Measurements from ENCODE around the gene MCAT.

The MCAT gene

DNA sequence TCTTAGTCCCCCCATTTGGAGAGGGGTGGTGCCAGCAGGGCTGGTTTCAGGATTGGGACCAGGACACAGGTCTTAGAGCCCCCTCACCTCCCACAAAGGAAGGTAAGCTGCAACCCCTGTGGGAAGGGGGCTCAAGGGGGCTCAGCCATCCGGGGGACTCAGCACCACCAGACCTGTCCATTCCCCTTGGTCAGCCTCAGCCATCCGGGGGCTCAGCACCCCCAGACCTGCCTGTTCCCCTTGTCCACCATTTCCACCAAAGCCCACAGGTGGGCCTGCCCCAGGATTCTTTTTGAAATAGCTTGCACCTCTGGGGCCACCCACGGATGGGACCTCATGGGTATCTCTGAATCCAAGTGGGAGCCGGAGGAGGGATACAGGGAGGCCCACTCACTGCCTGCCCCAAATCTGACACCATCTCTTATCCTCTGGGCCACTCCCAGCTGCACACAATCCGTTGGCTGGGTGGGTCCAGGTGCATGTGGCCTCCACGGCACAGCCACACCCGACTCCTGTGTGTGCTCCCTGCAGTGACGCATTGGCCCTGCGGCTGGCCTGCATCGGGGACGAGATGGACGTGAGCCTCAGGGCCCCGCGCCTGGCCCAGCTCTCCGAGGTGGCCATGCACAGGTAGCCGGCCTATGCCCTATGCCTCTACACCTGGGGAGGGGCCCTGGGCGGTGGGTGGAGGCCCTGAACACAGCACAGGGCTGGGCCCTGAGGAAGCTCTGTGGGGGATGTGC, 15.9 kb downstream of the MCAT start:
- DNase-seq: no peak
- WGBS (ENCODE audit: insufficient coverage): 93% methylated on average over 17 of the region's 17 CpGs
- H3K4me3 ChIP-seq (ENCODE audit: control insufficient read depth in 1 of 7, extremely low read depth in 1 of 7, insufficient read depth in 4 of 7, low read depth in 2 of 7, low read length in 6 of 7): no peak overlapping the region
- H3K4me1 ChIP-seq (ENCODE audit: control extremely low read depth in 1 of 4, control insufficient read depth in 4 of 4, insufficient read depth in 4 of 4, low read length in 3 of 4): peaks cover 2 to 36% (median 33%) of the 10 kb centered on the region in 4 experiments
- CTCF ChIA-PET: interaction anchor here (0.9 to 1.8 kb wide), 4 partner anchors 11 to 102 kb away, joined by 3 to 5 read pairs (median 3); no protein-coding TSS in a partner anchor
- H3K27ac ChIP-seq (ENCODE audit: insufficient read depth in 1 of 2, low read depth in 1 of 2, low read length in 2 of 2, poor library complexity in 1 of 2, severe bottlenecking in 2 of 2): no peak overlapping the region
- POLR2A ChIA-PET: no interaction called here
- no peaks in the 10 kb centered on the region for H3K9me3 ChIP-seq (ENCODE audit: control extremely low read depth in 1 of 5, control insufficient read depth in 4 of 5, insufficient read depth in 2 of 5, low read depth in 1 of 5, low read length in 4 of 5)
- peaks cover 4 to 15% (median 11%) of the 10 kb centered on the region in 4 experiments for H3K36me3 ChIP-seq (ENCODE audit: control insufficient read depth in 4 of 4, insufficient read depth in 4 of 4, low read length in 3 of 4)
- no peaks in the 10 kb centered on the region for H3K27me3 ChIP-seq (replicated peaks in 2 of 5; ENCODE audit: control insufficient read depth in 4 of 5, insufficient read depth in 5 of 5, low read length in 4 of 5)

DNA sequence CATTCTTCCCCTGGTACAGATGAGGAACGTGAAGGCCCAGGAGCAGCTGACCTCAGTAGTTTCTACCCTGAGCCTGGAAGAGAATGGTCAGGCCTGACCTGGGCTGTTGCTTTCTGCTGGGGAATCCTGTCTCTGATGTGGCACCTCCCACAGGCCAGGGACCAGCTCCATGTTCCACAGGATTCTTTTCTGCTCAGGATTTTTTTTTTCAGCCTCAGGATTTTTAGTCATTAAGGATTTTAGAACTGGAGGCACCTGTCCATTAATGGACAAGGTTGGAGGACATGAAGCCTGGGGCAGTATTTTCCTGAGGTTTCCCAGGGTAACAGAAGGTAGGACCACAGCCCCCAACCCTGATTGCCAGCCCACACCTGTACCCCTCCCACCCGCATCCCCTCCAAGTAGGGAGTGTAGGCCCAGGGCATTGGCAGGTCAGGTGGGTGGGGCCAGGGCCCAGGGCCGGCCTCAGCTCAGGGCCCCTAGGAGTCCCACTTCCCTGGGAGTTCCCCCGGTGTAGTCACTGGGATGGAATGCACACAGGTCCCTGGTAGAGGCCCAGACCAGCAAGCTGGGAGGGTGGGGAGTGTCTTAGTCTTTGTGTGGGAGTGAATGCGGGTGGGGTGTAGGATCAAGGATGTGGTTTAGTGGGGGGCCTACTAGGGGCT, 16.6 kb downstream of the MCAT start:
- DNase-seq: no peak
- ChIA-PET CTCF (interaction anchor here (1.0 to 1.8 kb wide), 3 partner anchors 11 to 103 kb away, joined by 3 to 5 read pairs (median 3); no protein-coding TSS in a partner anchor), POLR2A (interaction anchor here (0.6 to 0.7 kb wide), 2 partner anchors 10 to 797 kb away, joined by 3 read pairs; no protein-coding TSS in a partner anchor)
- H3K4me1 ChIP-seq (ENCODE audit: control extremely low read depth in 1 of 4, control insufficient read depth in 4 of 4, insufficient read depth in 4 of 4, low read length in 3 of 4): peaks cover 2 to 39% (median 33%) of the 10 kb centered on the region in 4 experiments
- no peak overlapping the region for H3K4me3 ChIP-seq (ENCODE audit: control insufficient read depth in 1 of 7, extremely low read depth in 1 of 7, insufficient read depth in 4 of 7, low read depth in 2 of 7, low read length in 6 of 7)
- 79% methylated on average over 2 of the region's 5 CpGs for WGBS (ENCODE audit: insufficient coverage)
- no peaks in the 10 kb centered on the region for H3K27me3 ChIP-seq (replicated peaks in 2 of 5; ENCODE audit: control insufficient read depth in 4 of 5, insufficient read depth in 5 of 5, low read length in 4 of 5)
- no peaks in the 10 kb centered on the region for H3K9me3 ChIP-seq (ENCODE audit: control extremely low read depth in 1 of 5, control insufficient read depth in 4 of 5, insufficient read depth in 2 of 5, low read depth in 1 of 5, low read length in 4 of 5)
- peaks cover 2 to 8% (median 5%) of the 10 kb centered on the region in 4 experiments for H3K36me3 ChIP-seq (ENCODE audit: control insufficient read depth in 4 of 4, insufficient read depth in 4 of 4, low read length in 3 of 4)
- H3K27ac ChIP-seq (ENCODE audit: insufficient read depth in 1 of 2, low read depth in 1 of 2, low read length in 2 of 2, poor library complexity in 1 of 2, severe bottlenecking in 2 of 2): no peak overlapping the region

DNA sequence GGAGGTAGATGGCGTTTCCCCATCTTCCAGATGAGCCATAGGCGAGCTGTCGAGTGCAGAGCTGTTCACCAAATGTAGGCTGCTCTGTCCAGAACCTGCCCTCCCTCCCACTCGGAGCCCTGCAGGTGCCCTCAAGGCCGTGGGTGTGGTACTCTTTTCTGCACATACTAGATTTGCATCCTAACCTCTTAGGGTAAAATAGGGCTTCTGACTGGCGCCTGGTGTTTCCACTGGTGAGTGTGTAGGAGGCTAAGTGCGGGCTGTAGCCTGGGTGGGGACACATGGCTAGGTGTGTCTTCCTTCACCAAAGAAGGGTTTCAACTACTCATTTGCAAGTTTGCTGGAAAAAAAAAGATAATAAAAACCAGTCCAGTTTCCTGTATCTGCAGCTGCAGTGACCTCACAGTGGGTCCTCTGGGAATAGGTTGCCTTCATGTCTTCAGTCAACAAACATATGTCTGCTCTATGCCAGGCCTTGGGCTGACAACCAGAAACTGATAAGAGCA, 24.2 kb downstream of the MCAT start:
- POLR2A ChIA-PET: no interaction called here
- Histone ChIP-seq H3K4me1 (ENCODE audit: control extremely low read depth in 1 of 4, control insufficient read depth in 4 of 4, insufficient read depth in 4 of 4, low read length in 3 of 4) (peaks cover 0 to 41% (median 14%) of the 10 kb centered on the region in 4 experiments), H3K36me3 (ENCODE audit: control insufficient read depth in 4 of 4, insufficient read depth in 4 of 4, low read length in 3 of 4) (no peaks in the 10 kb centered on the region), H3K9me3 (ENCODE audit: control extremely low read depth in 1 of 5, control insufficient read depth in 4 of 5, insufficient read depth in 2 of 5, low read depth in 1 of 5, low read length in 4 of 5) (no peaks in the 10 kb centered on the region), H3K4me3 (ENCODE audit: control insufficient read depth in 1 of 7, extremely low read depth in 1 of 7, insufficient read depth in 4 of 7, low read depth in 2 of 7, low read length in 6 of 7) (no peak overlapping the region), H3K27ac (ENCODE audit: insufficient read depth in 1 of 2, low read depth in 1 of 2, low read length in 2 of 2, poor library complexity in 1 of 2, severe bottlenecking in 2 of 2) (no peak overlapping the region), H3K27me3 (replicated peaks in 2 of 5; ENCODE audit: control insufficient read depth in 4 of 5, insufficient read depth in 5 of 5, low read length in 4 of 5) (no peaks in the 10 kb centered on the region)
- DNase-seq: no peak
- CTCF ChIA-PET: interaction anchor here (3.1 kb wide), 1 partner anchor 9 kb away, joined by 6 read pairs; the partner anchor contains the start of gene BIK
- 89% methylated on average over 4 of the region's 7 CpGs for WGBS (ENCODE audit: insufficient coverage)

DNA sequence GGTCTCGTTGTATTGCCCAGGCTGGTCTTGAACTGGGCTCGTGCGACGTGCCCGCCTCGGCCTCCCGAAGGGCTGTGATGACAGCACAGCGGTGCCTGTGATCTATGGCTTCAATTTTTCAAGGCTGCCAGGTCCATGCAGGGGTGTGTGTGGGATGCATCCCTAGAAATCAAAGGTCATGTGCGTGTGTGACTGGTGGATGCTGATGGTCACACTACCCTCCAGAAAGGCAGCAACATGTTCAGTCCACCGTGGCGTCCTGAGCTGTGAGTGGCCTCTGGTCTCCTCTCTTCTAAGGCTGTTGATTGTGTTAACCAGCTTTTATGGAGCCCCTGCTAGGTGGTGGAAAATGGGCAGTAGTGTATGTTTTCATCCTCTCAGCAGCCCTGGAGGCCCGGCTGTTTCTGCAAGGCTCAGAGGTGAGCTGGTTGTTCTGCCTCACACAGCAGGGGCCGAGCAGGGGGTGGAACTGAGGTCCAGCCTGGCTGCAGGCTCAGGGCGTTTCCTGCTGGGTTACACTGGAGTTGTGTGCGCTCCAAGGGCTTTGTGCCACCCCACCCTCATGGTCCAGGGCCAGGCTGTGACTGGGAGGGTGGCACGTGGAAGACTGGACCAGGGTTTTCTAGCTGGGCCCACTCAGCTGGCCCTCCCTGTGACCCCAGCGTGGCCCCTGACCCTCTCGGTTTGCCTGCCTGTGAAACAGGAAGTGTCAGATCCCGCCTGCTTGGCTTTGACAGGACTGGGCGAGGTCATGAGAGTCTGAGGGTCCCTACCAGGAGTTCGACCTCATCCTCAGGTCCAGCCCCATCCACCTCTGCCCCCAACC, 25.0 kb downstream of the MCAT start:
- ChIA-PET POLR2A (no interaction called here), CTCF (no interaction called here)
- no peaks in the 10 kb centered on the region for H3K9me3 ChIP-seq (ENCODE audit: control extremely low read depth in 1 of 5, control insufficient read depth in 4 of 5, insufficient read depth in 2 of 5, low read depth in 1 of 5, low read length in 4 of 5)
- no peak overlapping the region for H3K4me3 ChIP-seq (ENCODE audit: control insufficient read depth in 1 of 7, extremely low read depth in 1 of 7, insufficient read depth in 4 of 7, low read depth in 2 of 7, low read length in 6 of 7)
- no peaks in the 10 kb centered on the region for H3K36me3 ChIP-seq (ENCODE audit: control insufficient read depth in 4 of 4, insufficient read depth in 4 of 4, low read length in 3 of 4)
- peaks cover 0 to 49% (median 20%) of the 10 kb centered on the region in 4 experiments for H3K4me1 ChIP-seq (ENCODE audit: control extremely low read depth in 1 of 4, control insufficient read depth in 4 of 4, insufficient read depth in 4 of 4, low read length in 3 of 4)
- H3K27ac ChIP-seq (ENCODE audit: insufficient read depth in 1 of 2, low read depth in 1 of 2, low read length in 2 of 2, poor library complexity in 1 of 2, severe bottlenecking in 2 of 2): no peak overlapping the region
- 90% methylated on average over 19 of the region's 21 CpGs for WGBS (ENCODE audit: insufficient coverage)
- no peak for DNase-seq
- no peaks in the 10 kb centered on the region for H3K27me3 ChIP-seq (replicated peaks in 2 of 5; ENCODE audit: control insufficient read depth in 4 of 5, insufficient read depth in 5 of 5, low read length in 4 of 5)

DNA sequence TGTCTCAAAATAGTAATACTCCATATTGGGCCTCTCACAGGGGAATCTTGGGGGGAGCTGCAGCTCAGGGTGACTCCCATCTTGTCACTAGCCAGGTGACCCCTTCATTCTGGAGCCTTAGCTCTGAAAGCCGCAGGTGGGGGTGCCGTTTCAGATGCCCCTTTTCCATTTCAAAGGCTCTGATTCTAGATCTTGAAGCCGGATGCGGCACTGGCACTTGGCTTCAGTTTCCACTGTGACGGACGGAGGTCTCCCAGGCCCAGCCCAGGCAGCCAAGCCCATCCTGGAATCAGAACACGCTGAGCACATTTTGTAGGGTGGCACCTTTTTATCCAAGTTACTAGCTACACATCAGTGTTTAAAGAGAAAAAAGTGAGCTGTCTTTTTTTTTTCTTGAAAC, 26.3 kb downstream of the MCAT start:
- Histone ChIP-seq H3K36me3 (ENCODE audit: control insufficient read depth in 4 of 4, insufficient read depth in 4 of 4, low read length in 3 of 4) (no peaks in the 10 kb centered on the region), H3K27ac (ENCODE audit: insufficient read depth in 1 of 2, low read depth in 1 of 2, low read length in 2 of 2, poor library complexity in 1 of 2, severe bottlenecking in 2 of 2) (no peak overlapping the region), H3K27me3 (replicated peaks in 2 of 5; ENCODE audit: control insufficient read depth in 4 of 5, insufficient read depth in 5 of 5, low read length in 4 of 5) (peaks cover 0 to 3% (median under 1%) of the 10 kb centered on the region in 5 experiments), H3K4me1 (ENCODE audit: control extremely low read depth in 1 of 4, control insufficient read depth in 4 of 4, insufficient read depth in 4 of 4, low read length in 3 of 4) (peaks cover 0 to 49% (median 21%) of the 10 kb centered on the region in 4 experiments), H3K4me3 (ENCODE audit: control insufficient read depth in 1 of 7, extremely low read depth in 1 of 7, insufficient read depth in 4 of 7, low read depth in 2 of 7, low read length in 6 of 7) (no peak overlapping the region), H3K9me3 (ENCODE audit: control extremely low read depth in 1 of 5, control insufficient read depth in 4 of 5, insufficient read depth in 2 of 5, low read depth in 1 of 5, low read length in 4 of 5) (no peaks in the 10 kb centered on the region)
- no peak for DNase-seq
- WGBS (ENCODE audit: insufficient coverage): 99% methylated on average over 6 of the region's 7 CpGs
- CTCF ChIA-PET: interaction anchor here (0.6 kb wide), 1 partner anchor 12 kb away, joined by 3 read pairs; no protein-coding TSS in a partner anchor
- POLR2A ChIA-PET: interaction anchor here (0.6 kb wide), 2 partner anchors 9 to 965 kb away, joined by 3 to 6 read pairs; no protein-coding TSS in a partner anchor

DNA sequence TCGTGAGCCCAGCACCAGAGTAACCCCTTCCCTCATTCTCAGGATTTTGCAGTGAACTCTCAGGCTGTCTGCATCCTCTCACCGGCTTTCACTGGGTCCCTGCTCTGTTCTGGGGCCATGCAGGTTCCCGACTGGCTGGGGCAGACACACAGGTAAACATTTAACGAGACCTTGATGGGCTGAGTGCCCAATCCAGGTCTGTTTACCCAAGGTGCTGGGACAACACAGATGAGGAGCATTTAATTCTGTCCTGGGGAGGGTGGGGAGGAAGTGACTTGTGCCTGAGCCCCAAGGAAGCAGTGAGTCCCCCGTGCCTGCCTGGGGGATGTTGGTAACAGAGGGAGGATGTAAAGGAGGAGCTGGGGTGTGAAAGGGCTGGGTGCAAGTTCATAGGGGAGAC, 28.2 kb downstream of the MCAT start:
- WGBS (ENCODE audit: insufficient coverage): 80% methylated on average over 5 of the region's 5 CpGs
- no peaks in the 10 kb centered on the region for H3K9me3 ChIP-seq (ENCODE audit: control extremely low read depth in 1 of 5, control insufficient read depth in 4 of 5, insufficient read depth in 2 of 5, low read depth in 1 of 5, low read length in 4 of 5)
- H3K36me3 ChIP-seq (ENCODE audit: control insufficient read depth in 4 of 4, insufficient read depth in 4 of 4, low read length in 3 of 4): no peaks in the 10 kb centered on the region
- no peak overlapping the region for H3K27ac ChIP-seq (ENCODE audit: insufficient read depth in 1 of 2, low read depth in 1 of 2, low read length in 2 of 2, poor library complexity in 1 of 2, severe bottlenecking in 2 of 2)
- CTCF ChIA-PET: interaction anchor here (1.2 to 1.6 kb wide), 2 partner anchors 8 to 24 kb away, joined by 3 to 4 read pairs; no protein-coding TSS in a partner anchor
- DNase-seq: no peak
- POLR2A ChIA-PET: no interaction called here
- peaks cover 0 to 66% (median 37%) of the 10 kb centered on the region in 4 experiments for H3K4me1 ChIP-seq (ENCODE audit: control extremely low read depth in 1 of 4, control insufficient read depth in 4 of 4, insufficient read depth in 4 of 4, low read length in 3 of 4)
- H3K27me3 ChIP-seq (replicated peaks in 2 of 5; ENCODE audit: control insufficient read depth in 4 of 5, insufficient read depth in 5 of 5, low read length in 4 of 5): peaks cover 0 to 21% (median 7%) of the 10 kb centered on the region in 5 experiments
- H3K4me3 ChIP-seq (ENCODE audit: control insufficient read depth in 1 of 7, extremely low read depth in 1 of 7, insufficient read depth in 4 of 7, low read depth in 2 of 7, low read length in 6 of 7): no peak overlapping the region
